SK-N-SH (cell line): Measurements from ENCODE around the gene LRRC72. TPM values are rescaled to one million over a fixed set of nuclear protein-coding genes. Genes with fewer than 3 reads are reported as not detected.

Experiments
- CTCF ChIA-PET: fragments of 300-600, 350-600 bp; formaldehyde crosslinking; extraction: SDS; loops from one replicate; lab custom pipeline; 2021; lab: Yijun Ruan, JAX
- POLR2A ChIA-PET: fragments of 350-600 bp; sonication (Branson Sonifier 250); formaldehyde crosslinking; extraction: SDS; loops from one replicate; lab custom pipeline; 2020; ENCODE audit warnings: antibody characterized with exemption, inconsistent platforms; lab: Yijun Ruan, JAX
- DNase-seq: peaks from one replicate; pipeline ENCODE4 v3.0.0; 2012
- H2AFZ ChIP-seq: fragments of 200-600 bp; sonication (generic); 2 replicates; pipeline ENCODE4 v1.8.1; 2016; ENCODE audit warnings: antibody characterized with exemption, mild to moderate bottlenecking, low read depth
- H3F3A ChIP-seq: fragments of 200-600 bp; sonication (generic); replicated peaks from 2 replicates; pipeline ENCODE3; 2016; ENCODE audit warnings: antibody characterized with exemption, mild to moderate bottlenecking; ENCODE audit not compliant: insufficient read depth
- H3K27ac ChIP-seq, 2 experiments: fragments of 200-500 bp in 1 of 2; fragments of 200-600 bp in 1 of 2; sonication (Bioruptor generic) in 1 of 2; sonication (generic), shearing (Covaris generic) in 1 of 2; 2 replicates each; pipeline versions ENCODE4 v1.5.1 to v1.6.1; 2014 to 2016; ENCODE audit warnings: low read depth in 2 of 2, inconsistent platforms in 1 of 2, low read length in 1 of 2, mild to moderate bottlenecking in 1 of 2, mixed read lengths in 1 of 2
- H3K27me3 ChIP-seq: fragments of 200-600 bp; sonication (generic), shearing (Covaris generic); 2 replicates; pipeline ENCODE4 v1.6.1; 2016; ENCODE audit warnings: mixed run types; ENCODE audit not compliant: insufficient read depth
- H3K36me3 ChIP-seq, 2 experiments: fragments of 200-500 bp in 1 of 2; fragments of 200-600 bp in 1 of 2; sonication (Bioruptor generic) in 1 of 2; sonication (generic) in 1 of 2; replicated peaks in 1 of 2; 2 replicates each; pipeline versions ENCODE3 to v1.5.1; 2014 to 2016; ENCODE audit warnings: low read length in 1 of 2, mild to moderate bottlenecking in 1 of 2; ENCODE audit not compliant: insufficient read depth in 2 of 2, control insufficient read depth in 1 of 2
- H3K4me1 ChIP-seq, 2 experiments: fragments of 200-500 bp in 1 of 2; fragments of 200-600 bp in 1 of 2; sonication (Bioruptor generic) in 1 of 2; sonication (generic), shearing (Covaris generic) in 1 of 2; 2 replicates each; pipeline versions ENCODE4 v1.5.1 to v1.6.1; 2014 to 2016; ENCODE audit warnings: low read depth in 1 of 2, low read length in 1 of 2, mixed run types in 1 of 2; ENCODE audit not compliant: insufficient read depth in 2 of 2, control insufficient read depth in 1 of 2
- H3K4me2 ChIP-seq: fragments of 200-600 bp; sonication (generic), shearing (Covaris generic); 2 replicates; pipeline ENCODE4 v1.6.1; 2017; ENCODE audit warnings: mixed run types
- H3K4me3 ChIP-seq, 2 experiments: fragments of 200-500 bp in 1 of 2; fragments of 200-600 bp in 1 of 2; sonication (Bioruptor generic) in 1 of 2; sonication (generic), shearing (Covaris generic) in 1 of 2; 2 replicates each; pipeline versions ENCODE4 v1.5.1 to v1.8.1; 2014 to 2016; ENCODE audit warnings: low read depth in 2 of 2, inconsistent platforms in 1 of 2, low read length in 1 of 2, mild to moderate bottlenecking in 1 of 2, mixed read lengths in 1 of 2, moderate library complexity in 1 of 2
- H3K79me2 ChIP-seq: fragments of 200-600 bp; sonication (generic); 2 replicates; pipeline ENCODE4 v1.8.1; 2017; ENCODE audit warnings: mild to moderate bottlenecking; ENCODE audit not compliant: insufficient read depth
- H3K9ac ChIP-seq: fragments of 200-600 bp; sonication (generic); 2 replicates; pipeline ENCODE4 v1.6.1; 2017; ENCODE audit warnings: mixed run types
- H3K9me2 ChIP-seq: fragments of 200-600 bp; sonication (generic); 2 replicates; pipeline ENCODE4 v1.6.1; 2017; ENCODE audit warnings: mixed run types
- H3K9me3 ChIP-seq: fragments of 200-600 bp; sonication (generic); 2 replicates; pipeline ENCODE4 v1.6.1; 2017; ENCODE audit warnings: mixed run types, mild to moderate bottlenecking, moderate library complexity
- H4K20me1 ChIP-seq: fragments of 200-600 bp; sonication (generic); 2 replicates; pipeline ENCODE4 v1.6.1; 2017; ENCODE audit warnings: mild to moderate bottlenecking, mixed run types; ENCODE audit not compliant: insufficient read depth
- ELF1 ChIP-seq: IDR thresholded peaks from 2 replicates; pipeline ENCODE4 v1.4.0; 2012
- FOSL2 ChIP-seq: IDR thresholded peaks from 2 replicates; pipeline ENCODE4 v1.4.0; 2012; ENCODE audit warnings: low read depth, mild to moderate bottlenecking, moderate library complexity, borderline replicate concordance
- GABPA ChIP-seq: IDR thresholded peaks from 2 replicates; pipeline ENCODE4 v1.4.0; 2012; ENCODE audit warnings: low read depth, mild to moderate bottlenecking
- MAX ChIP-seq: IDR thresholded peaks from 2 replicates; pipeline ENCODE4 v1.4.0; 2012; ENCODE audit warnings: low read depth
- MEF2A ChIP-seq: IDR thresholded peaks from 2 replicates; pipeline ENCODE4 v1.4.0; 2012; ENCODE audit warnings: low read depth, borderline replicate concordance
- MXI1 ChIP-seq: IDR thresholded peaks from 2 replicates; pipeline ENCODE4 v1.6.1; 2012; ENCODE audit warnings: mild to moderate bottlenecking, low read depth, low read length, improper control_type of control experiment
- RCOR1 ChIP-seq: fragments of 150-350 bp; IDR thresholded peaks from 2 replicates; pipeline ENCODE4 v1.6.1; 2017; ENCODE audit warnings: antibody characterized with exemption, low read length
- RFX5 ChIP-seq: IDR thresholded peaks from 2 replicates; pipeline ENCODE4 v1.6.1; 2012; ENCODE audit warnings: mild to moderate bottlenecking, improper control_type of control experiment, low read length
- RXRA ChIP-seq: IDR thresholded peaks from 2 replicates; pipeline ENCODE4 v1.4.0; 2012; ENCODE audit warnings: low read depth, mild to moderate bottlenecking, borderline replicate concordance
- SMC3 ChIP-seq: IDR thresholded peaks from 2 replicates; pipeline ENCODE4 v1.6.1; 2012; ENCODE audit warnings: low read depth, low read length, improper control_type of control experiment
- TAF1 ChIP-seq: IDR thresholded peaks from 2 replicates; pipeline ENCODE4 v1.6.1; 2012; ENCODE audit warnings: low read depth, mild to moderate bottlenecking, low read length, moderate library complexity, borderline replicate concordance
- WGBS: methylation state at CpG from one replicate; pipeline ENCODE4 v1.1.6; 2017; ENCODE audit warnings: low lambda C conversion rate; 5-methylcytosine and 5-hydroxymethylcytosine counted together
- polyA plus RNA-seq, 3 experiments: library from polyadenylated mRNA; depleted of rRNA; stranded (reverse); fragments of >200 nt; gene quantifications; 2 replicates each; pipeline ENCODE4 v1.2.3, GENCODE V29; 2012
- TF ChIP-seq, protein P1 (sequence below): fragments of 150-350 bp; IDR thresholded peaks from 2 replicates; pipeline ENCODE4 v1.6.1; 2017; ENCODE audit warnings: antibody characterized with exemption, low read length, low read depth, borderline replicate concordance

LRRC72 gene
- not detected in 2 replicates for polyA plus RNA-seq (2012; rRNA removed)
- polyA plus RNA-seq (2012; cell fraction: cytosol; rRNA removed), result not detected in 2 replicates
- not detected in 2 replicates for polyA plus RNA-seq (2012; cell fraction: nucleus; rRNA removed)

GRCh38 chr7:16526742-16527540, at the start of gene LRRC72:
Gene LRRC72, plus strand, starts transcription at chr7:16526825. Its CDS starts 128 bp downstream, at chr7:16526953.
- CTCF ChIA-PET, result no interaction called here

DNA sequence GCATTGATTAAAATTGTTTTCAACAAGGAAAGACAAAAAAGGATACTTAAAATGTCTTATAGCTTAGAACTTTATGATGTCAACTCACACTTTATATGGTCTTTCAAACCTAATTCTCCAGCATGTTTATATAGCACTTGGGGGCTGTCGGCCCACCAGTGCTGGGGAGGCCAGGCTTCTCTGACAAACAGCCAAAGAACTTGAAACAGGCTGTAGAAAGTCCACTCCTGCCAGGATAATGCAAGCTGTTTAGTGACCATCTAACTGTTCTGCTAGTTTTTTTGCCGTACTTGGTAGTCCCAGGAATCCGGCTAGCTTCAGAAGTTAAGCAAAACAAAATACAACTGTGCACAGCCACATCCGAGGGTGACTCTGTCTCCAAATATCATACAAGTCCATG, 47.5 kb upstream of the LRRC72 start:
- Histone ChIP-seq H3K36me3 (no peaks in the 10 kb centered on the region), H4K20me1 (no peaks in the 10 kb centered on the region)
- TF ChIP-seq GABPA (no peak), SMC3 (no peak), RCOR1 (no peak), RFX5 (no peak), TAF1 (no peak), MAX (no peak), FOSL2 (no peak), RXRA (no peak), ELF1 (no peak)
- TF ChIP-seq, protein P1, sequence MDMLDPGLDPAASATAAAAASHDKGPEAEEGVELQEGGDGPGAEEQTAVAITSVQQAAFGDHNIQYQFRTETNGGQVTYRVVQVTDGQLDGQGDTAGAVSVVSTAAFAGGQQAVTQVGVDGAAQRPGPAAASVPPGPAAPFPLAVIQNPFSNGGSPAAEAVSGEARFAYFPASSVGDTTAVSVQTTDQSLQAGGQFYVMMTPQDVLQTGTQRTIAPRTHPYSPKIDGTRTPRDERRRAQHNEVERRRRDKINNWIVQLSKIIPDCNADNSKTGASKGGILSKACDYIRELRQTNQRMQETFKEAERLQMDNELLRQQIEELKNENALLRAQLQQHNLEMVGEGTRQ, result no peak
- TF ChIP-seq, all 33 proteins: peak for 0
- no peaks in the 10 kb centered on the region for H3K4me1 ChIP-seq
- H3K9me2 ChIP-seq, result 0 out of 2 replicates have a peak, but pooled peaks cover 4% of the 10 kb centered on the region
- 41% methylated on average over 4 of the region's 4 CpGs for WGBS
- H3F3A ChIP-seq, result no peaks in the 10 kb centered on the region
- peaks cover 4% of the 10 kb centered on the region; the same call in 1 of the 2 replicates for H3K27me3 ChIP-seq
- no peak overlapping the region for H3K4me3 ChIP-seq
- ChIA-PET POLR2A (no interaction called here), CTCF (interaction anchor here (1.3 kb wide), 1 partner anchor 85 kb away, joined by 4 read pairs; no protein-coding TSS in a partner anchor)
- H3K9me3 ChIP-seq, result no peaks in the 10 kb centered on the region
- no peak for DNase-seq
- no peak overlapping the region for H3K27ac ChIP-seq
- no peak overlapping the region for H3K9ac ChIP-seq
- H3K79me2 ChIP-seq, result no peaks in the 10 kb centered on the region
- H3K4me2 ChIP-seq, result no peak overlapping the region
- no peak overlapping the region for H2AFZ ChIP-seq

More at GRCh38 chr7:16526742-16527540, at the start of gene LRRC72:
- Histone ChIP-seq H3K27me3 (peaks cover 14% of the 10 kb centered on the region; the same call in 1 of the 2 replicates), H3F3A (no peaks in the 10 kb centered on the region), H3K9me2 (no peaks in the 10 kb centered on the region), H3K4me2 (no peak within 1 kb of the TSS), H3K4me3 (no peak within 1 kb of the TSS), H3K9me3 (no peaks in the 10 kb centered on the region), H3K79me2 (no peaks in the 10 kb centered on the region), H4K20me1 (no peaks in the 10 kb centered on the region), H3K27ac (no peak within 1 kb of the TSS), H3K4me1 (peaks cover 0 to 7% of the 10 kb centered on the region in 2 experiments; a peak in 1 of 4 replicates), H3K9ac (no peak within 1 kb of the TSS), H3K36me3 (no peaks in the 10 kb centered on the region), H2AFZ (no peak within 1 kb of the TSS)
- POLR2A ChIA-PET, result no interaction called here
- TF ChIP-seq GABPA (no peak), MXI1 (no peak), MEF2A (no peak)
- whole genome bisulfite sequencing, result 58% methylated on average over 29 of the region's 31 CpGs
- DNase-seq, result no peak
